Renal cortical epithelial cell (primary cell): ENCODE measurements around the gene TTLL11. TPM values are rescaled to one million over a fixed set of nuclear protein-coding genes. Genes with fewer than 3 reads are reported as not detected.

Experiments used
- DNase-seq: peaks from one replicate; pipeline ENCODE4 v3.0.0-alpha.2; 2011; ENCODE audit warnings: low read depth
- total RNA-seq: library from RNA; depleted of rRNA; stranded (reverse); fragments of >200 nt; gene quantifications from 2 replicates; pipeline ENCODE4 v1.2.3, GENCODE V29; 2014

Gene TTLL11
- total RNA-seq, 1 donor from 2014 or later: 6.7 TPM

DNA sequence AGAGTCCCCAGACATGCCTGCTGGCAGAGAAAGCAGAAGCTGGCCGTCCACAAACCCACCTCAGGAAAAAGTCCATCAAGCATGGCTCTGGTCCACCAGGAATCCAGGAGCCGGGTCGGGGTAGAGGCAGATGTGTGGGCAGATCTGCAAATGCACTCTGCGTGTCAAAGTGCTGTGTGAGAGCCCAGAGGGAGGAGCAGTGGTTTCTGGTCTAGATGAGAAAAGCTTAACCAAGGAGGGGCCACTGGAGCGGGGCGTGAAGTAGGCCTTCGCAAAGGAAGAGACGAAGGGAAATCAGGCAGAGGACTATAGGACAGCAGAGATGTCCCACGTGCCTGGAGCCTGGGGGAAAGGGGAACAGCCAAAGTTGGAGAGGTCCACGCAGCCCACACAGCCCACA lies 40.0 kb downstream of the TTLL11 start:
- DNase-seq: no peak

DNA sequence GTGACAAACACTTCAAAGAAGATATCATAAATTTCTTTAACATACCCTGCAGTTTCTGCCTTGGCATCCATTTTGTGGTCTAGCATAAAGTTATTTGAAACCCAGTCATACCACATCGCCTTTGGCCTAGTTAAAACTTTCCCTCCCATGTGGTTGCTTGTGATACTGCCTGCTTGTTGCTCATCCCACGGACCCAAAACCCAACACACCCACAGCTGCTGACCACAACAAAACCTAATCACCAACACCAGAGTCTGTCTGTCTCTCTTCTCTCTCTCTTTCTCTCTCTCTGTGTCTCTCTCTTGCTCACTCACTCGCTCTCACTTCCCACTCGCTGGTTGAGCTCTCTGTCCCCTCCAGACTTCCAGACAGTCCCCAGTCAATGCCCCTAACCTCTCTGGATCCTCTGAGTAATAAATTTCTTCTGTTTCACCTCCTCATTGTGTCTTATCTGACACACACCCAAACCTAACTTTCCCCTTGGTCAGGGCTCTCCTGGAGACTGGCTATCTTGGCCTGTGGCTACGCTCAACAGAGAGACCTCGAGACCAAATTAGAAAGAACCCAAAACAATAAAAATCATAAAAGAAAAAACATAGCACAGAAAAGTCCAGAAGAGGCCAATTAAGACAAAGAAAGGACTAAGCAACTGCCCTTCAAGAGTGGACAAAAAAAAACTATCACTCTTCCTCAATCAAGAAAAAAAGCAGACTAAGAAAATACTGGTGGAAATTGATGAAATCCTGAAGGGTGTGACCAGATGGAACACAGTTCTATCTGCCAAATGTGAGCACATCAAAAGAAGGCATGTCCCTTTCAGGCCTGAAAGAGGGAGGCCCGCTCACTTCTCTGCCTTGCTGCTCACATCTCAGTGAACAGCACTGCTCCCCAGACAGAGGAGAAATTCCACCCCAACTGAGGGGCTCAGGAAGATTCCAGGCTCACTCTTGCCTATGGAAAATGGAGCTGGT lies 41.5 kb downstream of the TTLL11 start:
- no peak for DNase-seq

DNA sequence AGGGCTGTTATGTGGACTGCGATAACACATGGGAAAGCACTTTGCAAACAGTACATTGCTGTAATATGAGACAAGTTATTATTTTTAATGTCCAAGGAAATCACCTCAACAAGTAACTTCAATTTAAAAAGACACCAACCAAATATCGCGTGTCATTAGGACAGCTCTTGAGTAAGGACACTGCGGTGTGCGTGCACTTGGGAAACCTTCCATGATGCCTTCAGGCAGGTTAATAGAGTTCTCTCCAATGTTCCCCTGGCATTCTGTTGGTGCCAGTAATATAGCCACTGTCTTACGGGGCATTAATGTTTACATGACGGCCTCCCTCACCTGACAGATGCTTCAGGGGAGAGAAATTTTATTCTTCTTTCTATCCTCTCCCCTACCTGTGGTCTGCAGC lies 42.9 kb downstream of the TTLL11 start:
- DNase-seq: no peak

DNA sequence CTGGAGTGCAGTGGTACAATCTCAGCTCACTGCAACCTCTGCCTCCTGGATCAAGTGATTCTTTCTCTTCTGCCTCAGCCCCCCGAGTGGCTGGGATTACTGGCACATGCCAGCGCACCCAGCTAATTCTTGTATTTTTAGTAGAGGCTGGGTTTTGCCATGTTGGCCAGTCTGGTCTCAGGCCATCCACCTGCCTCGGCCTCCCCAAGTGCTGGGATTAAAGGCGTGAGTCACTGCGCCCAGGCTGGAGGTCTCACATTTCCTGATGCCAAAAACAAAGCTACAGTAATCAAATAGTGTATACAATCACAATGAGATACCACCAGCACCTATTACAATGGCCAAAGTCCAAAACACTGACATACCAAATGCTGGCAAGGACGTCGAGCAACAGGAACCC lies 51.1 kb downstream of the TTLL11 start:
- DNase-seq: no peak

DNA sequence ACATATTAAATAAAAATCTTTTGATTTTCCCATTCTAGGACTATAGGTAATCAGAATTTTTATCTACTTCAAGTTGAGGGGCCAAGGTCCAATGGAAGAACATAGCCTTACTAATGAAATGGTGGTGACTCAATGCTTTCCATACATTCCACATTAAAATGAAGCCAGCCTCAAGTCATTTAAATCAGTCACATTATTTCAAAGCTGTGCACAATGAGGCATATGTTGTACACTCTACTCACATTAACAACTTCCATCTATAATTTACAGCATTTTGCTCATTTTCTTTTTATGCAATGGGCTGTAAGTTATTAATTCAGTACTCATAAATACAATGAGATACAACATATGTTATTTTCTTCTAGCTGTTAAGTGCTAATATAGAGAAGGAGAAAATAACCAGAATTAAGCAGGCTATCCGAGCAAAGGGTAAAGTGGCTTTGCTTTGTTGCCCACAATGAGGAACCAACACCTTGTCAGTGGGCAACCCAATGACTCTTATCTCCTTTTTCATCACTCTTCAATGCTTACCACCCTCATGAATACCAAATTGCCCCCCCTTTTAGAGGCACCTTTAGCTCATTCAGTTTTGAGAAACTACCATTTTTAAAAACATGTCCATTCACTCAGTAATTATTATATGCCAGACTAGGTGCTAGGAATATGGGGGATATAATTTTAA lies 52.4 kb downstream of the TTLL11 start:
- no peak for DNase-seq

DNA sequence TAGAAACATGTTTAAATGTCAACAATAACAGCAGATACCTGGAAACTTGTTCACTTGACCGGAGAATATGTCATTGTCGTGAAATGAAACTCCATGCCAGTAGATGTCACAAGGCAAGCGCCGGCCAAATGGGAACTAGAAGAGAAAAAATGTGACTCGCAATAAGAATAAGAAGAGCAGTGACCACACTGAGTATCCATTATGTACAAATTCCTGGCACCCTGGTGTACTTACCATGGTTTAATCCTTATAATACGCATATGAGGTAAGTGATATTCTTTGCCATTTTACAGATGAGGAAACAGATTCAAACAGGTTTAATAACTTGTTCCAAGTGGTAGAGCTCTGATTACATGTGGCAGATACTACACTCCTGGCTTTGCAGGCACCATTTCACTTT lies 53.9 kb downstream of the TTLL11 start:
- DNase-seq: no peak

DNA sequence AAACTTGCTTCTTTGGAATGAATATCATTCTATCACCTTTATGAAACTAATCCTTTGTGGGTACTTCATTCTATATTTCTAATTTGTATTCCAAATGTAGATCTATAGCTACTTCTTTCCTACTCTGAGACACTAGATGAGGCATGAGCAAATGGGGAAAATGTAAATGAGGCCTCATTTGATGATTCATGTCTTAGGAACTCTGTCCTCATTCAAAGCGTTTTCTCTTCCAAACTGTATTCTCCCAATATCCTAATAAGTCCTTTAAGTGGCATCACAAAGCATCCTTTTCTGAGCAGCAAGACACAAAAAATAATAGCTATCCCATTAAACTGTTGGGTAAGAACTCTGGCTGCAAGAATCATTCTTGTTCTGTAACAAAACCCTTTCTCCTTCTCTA lies 56.1 kb downstream of the TTLL11 start:
- DNase-seq: peak; percentile 58

DNA sequence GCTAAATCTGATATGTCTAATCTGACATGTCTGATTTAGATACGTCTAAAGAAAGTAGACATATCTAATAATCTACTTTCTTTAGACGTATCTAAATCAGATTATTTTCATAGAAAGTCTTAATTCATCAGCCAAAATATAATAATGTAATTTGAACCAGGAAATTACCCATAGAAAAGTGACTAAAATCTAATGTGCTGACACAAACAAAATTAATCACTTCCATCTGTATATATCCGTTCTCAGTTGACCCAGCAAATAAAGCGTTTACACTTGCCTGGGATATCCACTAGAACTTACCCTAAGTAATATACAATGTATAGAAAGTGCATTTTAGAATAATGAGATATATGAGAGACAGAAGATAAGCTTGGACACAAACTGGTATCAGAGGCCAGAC lies 56.7 kb downstream of the TTLL11 start:
- no peak for DNase-seq

DNA sequence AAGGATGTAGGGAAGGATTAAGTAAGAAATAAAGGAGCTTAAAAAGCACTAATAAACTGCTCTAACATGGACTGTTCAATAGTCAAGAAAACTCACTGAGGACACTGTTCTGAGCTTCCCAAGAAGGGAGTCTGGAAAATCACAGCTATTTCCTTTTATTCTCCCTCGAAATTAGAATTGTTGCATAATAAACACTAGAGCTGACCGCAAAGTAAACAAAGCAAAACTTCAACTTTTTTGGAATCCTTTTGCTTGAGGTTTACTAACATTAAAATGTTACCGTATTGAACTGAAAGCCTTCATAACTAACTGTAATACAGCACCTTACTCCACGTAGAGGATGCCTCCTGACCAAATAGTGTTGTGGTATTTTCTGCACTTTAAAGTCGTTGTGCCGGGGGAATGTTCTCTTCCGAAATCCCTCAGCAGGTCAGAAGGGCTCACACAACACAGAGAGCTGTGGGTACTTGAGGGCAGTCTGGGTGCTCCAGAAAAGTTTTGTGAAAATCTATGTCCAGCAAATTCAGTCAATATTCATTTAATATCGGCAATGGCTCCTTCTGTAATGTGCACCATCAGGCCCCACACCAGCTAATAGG lies 59.2 kb downstream of the TTLL11 start:
- no peak for DNase-seq

DNA sequence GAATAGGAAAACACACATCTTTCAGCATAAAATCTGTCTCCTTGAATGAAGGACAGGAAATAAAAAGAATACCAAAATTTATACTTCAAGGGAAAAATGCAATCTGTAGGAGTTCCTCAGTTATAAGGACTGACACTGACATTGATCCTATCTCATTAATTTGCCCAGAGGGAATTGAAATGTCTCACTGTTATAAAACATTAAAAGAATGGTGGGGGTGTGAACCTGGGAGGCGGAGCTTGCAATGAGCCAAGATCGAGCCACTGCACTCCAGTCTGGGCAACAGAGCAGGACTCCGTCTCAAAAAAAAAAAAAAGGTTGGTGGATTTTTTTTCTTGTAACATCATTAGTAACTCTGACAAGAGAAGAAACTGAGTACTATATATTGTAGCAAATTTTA lies 60.8 kb downstream of the TTLL11 start:
- peak; percentile 60 for DNase-seq

DNA sequence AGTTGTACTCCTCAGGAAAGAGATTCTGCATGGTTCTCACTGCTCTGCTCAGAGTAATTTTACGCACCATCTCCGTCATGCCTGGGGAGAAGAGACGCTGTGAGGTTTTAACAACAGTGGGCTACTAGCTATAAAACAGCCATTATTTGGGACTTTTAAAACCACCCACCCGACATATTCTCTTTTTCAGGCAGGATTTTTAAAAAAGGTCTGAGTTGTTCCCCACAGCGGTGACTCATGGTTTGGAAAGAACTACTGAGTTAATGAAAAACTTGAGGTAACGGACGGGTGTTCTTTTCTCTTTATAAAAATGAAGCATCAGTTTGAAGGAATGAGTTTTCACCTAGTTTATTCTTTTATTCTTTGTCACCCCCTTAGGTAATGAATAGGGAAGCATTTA lies 61.3 kb downstream of the TTLL11 start:
- peak; percentile 86 for DNase-seq

DNA sequence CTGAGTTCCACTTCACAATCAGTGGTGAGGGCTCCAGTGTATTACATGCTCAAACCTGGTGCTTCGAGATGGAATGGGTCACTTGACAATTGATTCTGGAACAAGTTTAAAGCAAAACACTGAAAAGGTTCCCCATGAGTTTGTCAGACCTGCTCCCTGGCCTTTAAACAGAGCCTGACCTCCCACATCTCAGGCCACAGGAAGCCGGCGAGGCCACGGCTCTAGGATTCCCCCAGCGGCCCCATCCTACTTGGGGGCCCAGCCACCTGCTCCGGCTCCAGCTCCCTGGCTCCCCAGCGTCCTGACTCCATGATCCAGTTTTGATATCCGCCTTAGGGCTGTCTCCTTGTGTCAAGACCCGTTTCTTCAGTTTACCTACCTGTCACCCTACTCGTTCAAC lies 62.0 kb downstream of the TTLL11 start:
- no peak for DNase-seq

DNA sequence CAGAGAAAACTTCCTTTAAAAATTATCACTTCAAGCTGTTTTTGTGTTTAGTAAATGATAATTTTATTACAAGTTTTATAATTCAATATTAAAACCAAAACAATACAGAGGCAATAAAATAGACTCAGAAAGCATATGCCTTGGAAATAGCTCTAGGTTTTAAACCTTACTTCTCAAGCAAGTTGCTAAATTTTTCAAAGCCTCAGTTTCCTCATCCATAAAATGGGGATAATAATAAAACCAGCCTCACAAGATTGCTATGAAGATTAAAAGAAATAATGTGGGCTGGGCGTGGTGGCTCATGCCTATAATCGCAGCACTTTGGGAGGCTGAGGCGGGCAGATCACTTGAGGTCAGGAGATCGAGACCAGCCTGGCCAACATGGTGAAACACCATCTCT lies 62.8 kb downstream of the TTLL11 start:
- DNase-seq: no peak

DNA sequence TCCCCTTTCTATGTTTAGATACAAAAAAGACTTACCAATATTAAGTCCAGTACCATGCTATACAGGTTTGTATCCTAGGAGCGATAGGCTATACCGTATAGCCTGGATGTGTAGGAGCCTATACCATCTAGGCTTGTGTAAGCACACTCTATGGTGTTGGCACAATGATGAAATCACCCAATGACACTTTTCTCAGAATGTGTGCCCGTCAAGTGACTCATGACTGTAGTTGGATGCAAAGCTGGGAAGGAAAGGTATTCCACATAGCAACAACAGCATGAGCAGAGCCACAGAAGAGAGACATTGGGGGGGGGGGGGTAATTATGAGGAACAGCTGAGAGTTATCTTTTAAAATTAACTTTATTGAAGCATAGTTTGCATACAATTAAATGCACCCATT lies 63.2 kb downstream of the TTLL11 start:
- peak; percentile 74 for DNase-seq

DNA sequence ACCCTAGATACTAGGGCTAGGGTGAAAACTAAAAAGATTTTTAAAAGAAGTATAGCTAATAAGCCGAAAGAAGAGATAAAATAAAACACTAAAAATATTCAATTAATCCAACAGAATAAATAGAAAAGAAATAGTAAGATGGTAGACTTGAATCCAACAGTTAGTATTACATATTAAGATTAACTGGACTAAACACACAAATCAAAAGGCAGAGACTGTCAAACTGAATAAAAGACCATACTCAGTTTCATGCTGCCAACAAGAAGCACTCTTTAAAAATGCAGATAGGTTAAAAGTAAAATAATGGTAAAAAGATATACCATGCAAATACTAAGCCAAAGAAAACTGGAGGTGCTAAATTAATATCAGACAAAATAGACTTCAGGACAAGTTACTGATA lies 65.0 kb downstream of the TTLL11 start:
- DNase-seq: no peak

DNA sequence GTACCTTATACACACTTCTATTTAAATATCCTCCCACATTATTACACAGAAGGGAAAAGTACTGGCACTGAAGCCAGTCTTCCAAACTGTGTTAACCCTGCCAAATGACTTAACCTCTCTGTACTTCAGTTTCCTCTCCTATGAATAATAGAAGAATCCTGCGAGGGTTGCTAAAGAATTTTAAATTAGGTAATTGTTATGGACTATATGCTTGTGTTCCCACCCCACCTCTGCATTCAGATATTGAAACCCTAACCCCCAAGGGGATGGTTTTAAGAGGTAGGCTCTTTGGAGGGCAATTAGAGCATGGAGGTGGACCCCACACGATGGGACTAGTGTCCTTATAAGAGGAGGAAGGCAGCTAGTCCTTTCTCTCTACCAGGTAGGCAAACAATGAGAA lies 72.7 kb downstream of the TTLL11 start:
- DNase-seq: no peak

DNA sequence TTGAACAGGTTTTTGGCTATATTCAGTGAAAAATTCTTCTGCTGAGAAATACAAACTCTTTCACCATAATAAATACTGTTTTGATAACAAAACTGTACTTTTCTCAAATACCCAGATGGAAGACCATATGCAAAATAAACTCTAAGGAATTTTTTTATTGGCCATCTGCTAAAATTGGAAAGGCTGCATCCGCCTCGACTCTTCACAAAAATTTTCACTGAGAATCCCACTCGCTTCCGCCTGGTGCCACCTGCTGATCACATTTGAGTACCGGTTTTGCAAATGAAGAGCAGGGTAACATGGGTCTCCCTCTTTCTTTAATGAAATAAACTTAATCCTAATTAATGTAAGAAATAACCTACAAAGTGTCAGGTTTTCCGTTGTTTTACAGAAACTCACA lies 76.4 kb downstream of the TTLL11 start:
- DNase-seq: no peak

DNA sequence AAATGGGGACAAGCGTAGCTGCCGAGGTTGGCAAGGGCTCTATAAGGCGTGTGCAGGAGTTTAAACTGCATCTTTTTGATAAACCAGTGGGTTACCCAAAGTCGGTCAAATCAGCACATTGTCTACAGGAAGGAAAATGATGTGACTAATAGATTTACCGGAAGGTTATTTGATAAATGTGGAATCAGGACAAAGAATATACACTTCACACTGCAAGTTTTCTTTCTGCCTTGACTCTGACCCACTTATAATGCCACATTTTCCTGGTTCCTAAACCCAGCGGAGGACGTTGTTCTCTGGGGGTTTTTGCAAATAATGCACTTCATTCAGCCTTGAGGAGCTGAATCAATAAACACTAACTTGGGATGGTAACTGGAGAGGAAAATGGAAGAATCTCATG lies 76.8 kb downstream of the TTLL11 start:
- DNase-seq: no peak

DNA sequence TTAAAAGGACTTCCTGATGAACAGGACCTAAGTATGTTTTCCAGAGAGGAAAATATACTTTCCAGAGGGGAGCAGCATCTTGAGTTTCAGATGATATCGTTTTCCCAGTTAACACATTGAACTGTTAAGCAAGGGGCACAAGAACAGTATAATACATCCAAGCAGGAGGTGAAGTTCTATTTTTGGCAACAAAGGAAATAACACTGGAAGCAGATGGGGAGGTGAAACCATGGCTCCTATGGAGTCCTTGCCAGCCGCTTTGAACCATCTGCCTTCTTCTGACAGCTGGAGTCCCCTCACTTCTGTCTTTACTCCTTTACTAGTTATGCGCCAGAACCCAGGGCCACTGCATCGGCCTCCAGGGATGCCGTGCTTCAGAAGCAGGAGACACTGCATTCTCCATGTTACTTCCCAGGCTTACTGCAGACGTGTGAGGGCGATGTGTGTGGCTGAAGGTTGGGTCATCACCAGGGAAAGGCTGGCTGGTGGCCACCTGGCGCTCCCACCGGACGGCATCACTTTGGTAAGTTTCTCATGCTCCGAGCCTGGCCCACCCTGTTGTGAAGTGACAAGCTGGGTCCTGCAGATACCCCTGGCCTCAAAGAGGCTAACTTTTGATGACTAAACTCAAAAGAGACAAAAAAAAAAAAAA lies 77.8 kb downstream of the TTLL11 start:
- DNase-seq: no peak

DNA sequence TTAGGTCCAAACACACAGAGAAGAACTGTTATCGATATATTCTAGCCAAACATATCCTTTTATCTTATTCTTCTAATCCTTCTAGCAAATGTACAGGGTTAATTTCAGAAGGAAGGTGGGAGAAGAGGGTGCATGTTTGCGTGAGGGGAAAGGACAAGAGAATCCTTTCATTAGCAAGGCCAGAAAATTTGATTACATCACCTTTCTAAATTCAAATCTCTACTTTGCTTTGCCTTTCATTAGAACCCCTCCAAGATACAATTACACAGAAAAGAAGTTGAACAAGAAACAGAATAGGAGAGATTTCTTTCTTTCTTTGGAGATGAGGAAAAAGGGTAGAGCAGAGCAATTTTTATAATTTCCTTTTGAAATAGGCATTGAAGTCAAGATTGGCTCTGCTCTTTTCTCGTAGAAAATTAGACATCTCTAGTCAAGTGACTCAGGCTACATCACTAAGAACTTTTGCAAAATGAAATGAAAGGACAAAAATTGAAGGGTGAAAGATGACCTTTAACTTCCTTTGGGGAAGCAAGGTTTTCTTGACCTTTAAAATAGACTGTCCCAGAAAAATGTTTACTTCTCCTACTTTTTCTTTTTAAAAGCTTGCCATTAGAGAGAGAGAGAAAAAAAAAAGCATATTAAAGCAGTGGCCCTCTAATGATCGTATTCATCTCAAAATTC lies 81.2 kb downstream of the TTLL11 start:
- DNase-seq: no peak

DNA sequence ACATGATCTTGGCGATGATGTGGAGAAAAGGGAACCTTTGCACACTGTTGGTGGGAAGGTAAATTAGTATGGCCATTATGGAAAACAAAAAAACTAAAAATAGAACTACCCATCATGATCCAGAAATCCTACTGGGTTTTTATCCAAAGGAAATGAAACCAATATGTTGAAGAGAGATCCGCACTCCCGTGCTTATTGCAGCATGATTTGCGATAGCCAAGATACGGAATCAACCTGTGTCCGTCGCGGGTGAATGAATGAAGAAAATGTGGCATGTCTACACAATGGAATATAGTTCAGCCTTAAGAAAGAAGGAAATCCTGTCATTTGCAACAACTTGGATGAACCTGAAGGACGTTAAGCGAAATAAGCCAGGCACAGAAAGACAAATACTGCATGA lies 84.5 kb downstream of the TTLL11 start:
- no peak for DNase-seq

DNA sequence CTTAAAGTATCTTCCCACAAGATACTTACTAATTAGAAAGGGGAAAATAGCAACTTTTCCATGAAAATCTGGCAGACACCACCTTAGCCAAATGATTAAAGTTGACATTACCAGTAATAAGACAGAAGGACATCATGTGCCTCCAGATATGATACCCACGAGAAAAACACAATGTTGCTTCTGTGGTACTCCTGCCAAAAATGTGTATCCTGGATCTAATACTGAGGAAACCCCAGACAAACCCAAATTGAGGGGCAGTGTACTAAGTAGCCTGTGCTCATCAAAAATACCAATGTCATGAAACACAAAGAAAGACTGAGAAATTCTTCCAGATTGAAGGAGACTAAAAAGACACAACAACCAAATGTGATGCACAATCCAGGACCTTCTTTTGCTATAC lies 85.3 kb downstream of the TTLL11 start:
- no peak for DNase-seq
